NCI-H1436 (cell line): ENCODE data around the gene DUSP9.
"Not testable (repeated sequence)": the region's sequence is repeated elsewhere in the genome, so short reads cannot be mapped to it uniquely, and the experiment has no call there.

Experiments
- DNase-seq: peaks from one replicate; lab custom pipeline; 2025; lab: John Stamatoyannopoulos, UW

DUSP9 gene

DNA sequence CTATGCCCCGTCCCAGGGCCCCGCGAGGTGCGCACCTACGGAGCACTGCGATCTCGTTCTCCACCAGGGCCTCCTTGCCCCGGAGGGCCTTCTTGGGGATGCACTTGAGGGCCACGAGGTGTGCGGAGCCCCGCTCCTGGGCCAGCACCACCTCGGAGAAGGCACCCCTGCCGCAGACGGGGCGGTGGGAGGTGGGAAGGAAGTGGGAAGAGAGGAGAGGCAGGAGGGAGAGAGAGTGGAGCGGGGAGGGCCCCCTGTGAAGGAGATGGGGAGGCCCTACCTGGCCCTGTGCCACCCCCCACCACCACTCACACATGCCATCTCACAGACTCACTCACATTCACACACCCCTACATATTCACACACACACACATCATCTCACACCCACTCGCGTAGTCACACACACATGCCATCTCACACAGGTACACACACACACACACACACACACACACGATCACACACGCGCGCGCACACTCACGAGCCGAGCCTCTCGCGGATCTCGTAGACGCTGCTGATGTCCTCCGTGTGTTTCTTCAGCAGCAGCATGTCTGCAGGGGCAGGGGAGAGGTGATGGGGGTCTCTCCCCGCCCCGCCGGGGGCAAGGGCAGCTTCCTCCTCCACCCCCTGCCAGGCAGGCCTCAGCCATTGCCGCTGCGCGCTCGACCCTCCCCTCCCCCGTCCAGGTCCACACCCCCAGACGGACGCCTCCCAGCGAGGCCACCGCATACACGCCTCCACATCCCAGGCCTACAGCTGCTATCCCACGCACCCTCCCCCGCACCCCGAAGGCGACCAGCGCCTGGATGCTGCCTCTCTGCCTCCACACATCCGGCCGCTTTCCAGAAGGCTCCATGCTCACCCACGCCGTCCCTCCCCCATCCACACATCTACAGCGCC lies 25.8 kb downstream of the DUSP9 start:
- no peak for DNase-seq

- no peak for DNase-seq
Measured at GRCh38 chrX:153673428-153674218, 26.6 kb downstream of the DUSP9 start, which contains the start of gene PNCK. Gene PNCK, minus strand, starts transcription at chrX:153673813. Its CDS starts 737 bp downstream, at chrX:153673076.

DNA sequence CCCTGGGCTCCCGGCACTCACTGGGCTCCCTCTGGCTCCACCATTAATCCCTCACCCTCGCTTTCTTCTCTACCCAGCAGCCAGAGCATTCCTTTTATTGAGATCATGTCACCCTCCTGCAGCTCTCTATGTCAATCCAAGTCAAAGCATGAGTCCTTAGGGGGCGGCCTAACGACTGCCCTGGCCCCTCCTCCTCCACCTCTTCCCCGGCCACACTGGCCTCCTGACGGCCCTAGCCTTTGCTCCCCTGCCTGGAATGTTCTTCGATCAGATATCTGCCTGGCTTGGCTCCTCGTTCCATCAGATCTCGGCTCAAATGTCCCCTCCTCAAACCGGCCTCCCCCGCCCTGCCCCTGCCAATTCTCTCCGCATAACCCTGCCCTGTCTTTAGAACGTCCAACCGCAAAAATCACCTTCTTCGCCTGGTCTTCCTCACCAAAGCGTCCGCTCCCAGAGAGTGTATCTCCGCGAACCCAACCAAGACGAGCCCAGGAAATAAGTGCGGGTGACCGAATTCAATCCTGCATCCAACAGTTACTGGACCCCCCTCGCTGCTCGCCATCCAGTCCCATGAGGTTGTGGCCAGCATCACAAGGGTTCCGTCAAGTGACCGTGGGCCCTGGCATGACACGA lies 27.3 kb downstream of the DUSP9 start:
- DNase-seq, result no peak

DNA sequence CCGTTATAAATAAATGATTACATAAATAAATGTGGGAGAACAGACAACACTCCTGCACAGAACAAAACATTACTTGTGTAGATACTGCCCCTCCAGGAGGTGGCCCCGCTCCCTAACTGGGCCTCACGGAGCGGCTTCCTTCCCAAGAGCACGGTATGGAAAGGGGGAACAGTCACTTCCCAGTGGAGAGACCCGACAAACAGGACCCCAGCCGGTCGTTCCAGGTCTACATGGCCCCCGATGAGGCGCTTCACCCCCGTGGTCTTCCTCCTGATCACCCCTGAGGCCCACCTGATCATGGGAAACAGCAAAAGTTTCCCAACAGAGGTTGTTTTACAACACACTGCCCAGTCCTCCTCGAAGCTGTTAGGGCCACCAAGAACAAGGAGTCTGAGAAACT lies 34.2 kb downstream of the DUSP9 start:
- DNase-seq, result no peak

- DNase-seq, result not testable (repeated sequence)
Measured at GRCh38 chrX:153683486-153683885, 36.5 kb downstream of the DUSP9 start.

- no peak for DNase-seq
Measured at GRCh38 chrX:153684467-153685155, 37.6 kb downstream of the DUSP9 start.

GRCh38 chrX:153685156-153685536 lies 38.1 kb downstream of the DUSP9 start:
- no peak for DNase-seq

GRCh38 chrX:153685751-153686696 lies 39.0 kb downstream of the DUSP9 start:
- DNase-seq, result no peak

DNA sequence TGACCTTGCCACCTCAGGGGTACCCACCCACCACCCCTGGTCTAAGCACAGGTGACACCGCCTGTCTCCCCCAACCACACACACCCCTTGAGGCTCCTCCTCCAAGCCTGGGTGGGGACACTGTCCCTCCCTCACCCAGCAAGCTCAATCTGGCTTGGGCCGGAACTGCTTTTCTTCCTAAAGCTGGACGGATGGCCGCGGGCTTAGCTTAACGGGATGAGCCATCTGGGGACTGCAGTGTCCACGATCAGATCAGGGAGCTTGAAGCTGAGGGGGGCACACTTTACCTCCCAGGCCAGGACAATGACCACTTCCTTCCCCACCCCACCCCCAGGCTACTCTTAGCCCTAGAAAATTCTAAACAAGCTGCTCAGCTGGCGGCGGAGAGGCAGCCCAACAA lies 39.7 kb downstream of the DUSP9 start:
- DNase-seq, result no peak

DNA sequence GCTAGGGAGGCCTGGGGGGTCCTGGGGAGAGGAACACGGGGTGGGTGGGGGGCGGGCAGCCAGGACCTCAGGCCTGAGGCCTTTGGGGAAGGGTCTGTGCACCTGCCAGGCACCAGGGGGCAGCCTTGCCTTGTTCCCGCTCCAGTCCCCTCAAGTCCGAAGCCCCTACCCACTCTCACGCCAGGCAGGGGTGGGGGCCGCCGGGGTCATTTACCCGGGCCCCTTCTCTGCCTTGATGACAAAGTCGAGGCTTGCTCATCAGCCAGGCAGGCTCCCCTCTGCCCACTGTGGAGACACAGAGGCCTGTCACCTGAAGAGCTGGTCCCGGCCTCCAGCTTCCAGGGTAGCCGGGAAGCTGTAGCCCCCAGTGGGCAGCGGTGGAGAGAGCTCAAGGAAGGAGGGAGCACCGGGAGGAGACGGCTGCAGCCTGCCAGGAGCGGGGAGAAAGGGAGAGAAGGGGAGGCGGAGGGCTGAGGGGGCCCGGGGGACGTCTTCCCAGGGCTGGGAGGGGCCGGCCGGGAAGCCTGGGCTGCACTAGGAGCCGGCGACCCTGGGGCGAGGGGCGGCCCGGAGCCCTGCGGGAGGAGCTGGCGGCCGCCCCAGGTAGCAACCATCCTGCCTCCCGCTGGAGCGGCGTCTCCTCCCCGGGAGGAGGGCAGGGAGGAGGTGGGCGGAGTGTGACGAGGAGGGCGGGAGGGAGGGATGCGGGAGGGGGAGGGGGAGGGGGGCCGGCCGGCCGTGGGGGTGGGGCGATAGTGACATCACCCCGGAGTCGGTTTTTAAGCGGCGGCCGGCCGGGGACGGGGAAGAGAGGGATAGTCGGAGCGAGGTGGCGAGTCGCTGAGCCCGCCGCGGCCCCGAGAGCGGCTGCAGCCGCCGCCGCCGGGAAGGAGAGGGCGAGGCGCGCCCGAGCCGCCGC lies 40.4 kb downstream of the DUSP9 start, which contains the start of gene SLC6A8:
TSS of gene SLC6A8 (plus strand) at position 806 of the 919 bp plus-strand sequence. CDS start 649 bp downstream, outside the sequence.
- DNase-seq, result peak; percentile 68

- no peak for DNase-seq
Measured at GRCh38 chrX:153688071-153688470, 41.1 kb downstream of the DUSP9 start.

- no peak for DNase-seq
Measured at GRCh38 chrX:153688506-153688905, 41.5 kb downstream of the DUSP9 start.

DNA sequence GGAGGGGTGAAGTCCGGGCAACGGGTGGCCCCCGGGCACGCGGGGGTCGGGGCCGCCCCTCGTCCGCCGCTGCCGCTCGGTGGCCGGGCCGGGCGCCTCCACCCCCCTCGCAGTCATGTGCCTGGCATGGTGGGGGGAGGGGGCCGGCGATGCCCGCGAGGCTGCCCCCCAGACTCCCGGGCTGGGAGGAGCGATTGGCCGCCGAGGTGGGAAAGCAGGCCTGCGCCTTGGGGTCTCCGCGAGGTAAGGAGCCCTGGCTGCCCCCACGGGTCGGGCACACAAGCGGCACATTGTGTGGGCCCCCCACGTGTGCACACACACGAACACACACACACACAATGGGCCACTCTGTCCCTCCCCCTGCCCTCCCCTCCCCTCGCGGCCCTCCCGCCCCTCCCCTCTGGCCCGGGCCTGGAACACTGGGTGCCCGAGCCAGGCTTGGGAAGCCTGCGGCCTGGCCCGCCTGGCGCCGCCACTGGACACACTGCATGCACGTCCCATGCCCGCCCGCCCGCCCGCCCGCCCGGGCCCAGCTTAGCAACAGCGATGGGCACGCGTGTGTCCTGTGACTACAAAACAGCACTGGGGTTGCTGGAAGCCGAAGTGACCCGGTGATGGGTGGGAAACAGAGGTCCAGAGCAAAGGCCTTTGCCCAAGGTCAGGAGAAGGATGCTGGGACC lies 42.0 kb downstream of the DUSP9 start:
- DNase-seq, result no peak

GRCh38 chrX:153689654-153690465 lies 42.9 kb downstream of the DUSP9 start:
- DNase-seq, result no peak

- no peak for DNase-seq
Measured at GRCh38 chrX:153690466-153690865, 43.5 kb downstream of the DUSP9 start.

- not testable (repeated sequence) for DNase-seq
Measured at GRCh38 chrX:153691032-153691827, 44.2 kb downstream of the DUSP9 start.

GRCh38 chrX:153692003-153692402 lies 45.0 kb downstream of the DUSP9 start:
- no peak for DNase-seq
